Epidermal melanocyte (primary cell): ENCODE results near the gene KRTAP12-3.
"Not testable (repeated sequence)": the region's sequence is repeated elsewhere in the genome, so short reads cannot be mapped to it uniquely, and the experiment has no call there.

ENCODE experiments used
- DNase-seq: peaks from one replicate; pipeline ENCODE4 v3.0.0; 2011; ENCODE audit warnings: low spot score; ENCODE audit not compliant: insufficient read length

KRTAP12-3 gene

DNA sequence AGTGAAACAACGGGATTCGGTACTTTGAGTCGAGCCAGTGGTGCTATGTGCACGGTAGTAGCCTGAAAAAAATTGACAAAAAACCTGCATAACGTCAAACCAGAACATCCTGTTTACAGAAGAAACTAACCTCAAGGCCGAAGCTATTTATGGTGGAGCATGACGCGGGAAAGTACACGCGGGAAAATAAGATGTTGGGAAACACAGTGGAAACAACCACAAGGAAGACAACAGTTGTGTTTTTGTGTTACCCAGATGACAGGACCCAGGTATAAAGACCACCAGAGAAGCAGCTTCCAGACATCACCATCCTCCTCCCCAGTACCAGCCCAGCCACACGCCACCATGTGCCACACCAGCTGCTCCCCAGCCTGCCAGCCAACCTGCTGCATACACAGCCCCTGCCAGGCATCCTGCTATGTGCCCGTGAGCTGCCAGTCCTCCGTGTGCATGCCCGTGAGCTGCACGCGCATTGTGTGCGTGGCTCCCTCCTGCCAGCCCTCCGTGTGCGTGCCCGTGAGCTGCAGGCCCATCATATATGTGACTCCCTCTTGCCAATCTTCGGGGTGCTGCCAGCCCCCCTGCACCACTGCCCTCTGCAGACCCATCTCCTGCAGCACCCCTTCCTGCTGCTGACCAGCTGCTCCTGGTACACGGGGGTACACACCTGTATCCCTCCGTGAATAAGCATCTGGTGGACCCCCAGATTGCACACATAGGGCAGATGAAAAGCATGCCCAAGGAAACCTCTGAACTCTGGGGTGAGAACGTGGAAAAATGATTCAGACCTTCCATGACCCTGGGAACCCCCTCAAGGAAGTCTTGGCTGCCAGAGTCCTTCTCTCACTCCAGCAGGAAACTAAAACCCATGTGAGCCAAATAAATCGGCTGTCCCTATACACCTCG, at the start of gene KRTAP12-3:
KRTAP12-3 (plus strand) TSS at position 298 of the 906 bp plus-strand sequence; CDS start at position 346, 48 bp downstream.
- no peak for DNase-seq

DNA sequence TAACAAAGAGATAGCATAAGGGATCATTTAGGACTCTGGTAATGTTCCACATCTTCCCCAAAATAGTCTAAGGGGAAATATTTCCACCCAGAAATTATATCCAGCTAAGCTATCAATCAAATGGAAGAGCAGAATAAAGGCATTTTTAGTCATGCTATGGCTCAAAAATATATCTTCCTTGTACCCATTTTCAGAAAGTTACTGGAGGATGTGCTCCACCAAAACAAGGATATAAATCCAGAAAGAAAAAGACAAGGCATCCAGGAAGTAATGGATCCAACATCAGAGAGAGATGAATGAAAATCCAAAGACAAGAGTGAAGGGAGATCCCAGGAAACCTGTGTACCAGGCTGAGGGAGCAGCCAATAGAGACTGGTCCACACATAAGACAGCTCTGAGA, 48.5 kb upstream of the KRTAP12-3 start:
- no peak for DNase-seq

- DNase-seq, result not testable (repeated sequence)
These were observed 47.4 kb upstream of the KRTAP12-3 start for GRCh38 chr21:44610157-44610843.

DNA sequence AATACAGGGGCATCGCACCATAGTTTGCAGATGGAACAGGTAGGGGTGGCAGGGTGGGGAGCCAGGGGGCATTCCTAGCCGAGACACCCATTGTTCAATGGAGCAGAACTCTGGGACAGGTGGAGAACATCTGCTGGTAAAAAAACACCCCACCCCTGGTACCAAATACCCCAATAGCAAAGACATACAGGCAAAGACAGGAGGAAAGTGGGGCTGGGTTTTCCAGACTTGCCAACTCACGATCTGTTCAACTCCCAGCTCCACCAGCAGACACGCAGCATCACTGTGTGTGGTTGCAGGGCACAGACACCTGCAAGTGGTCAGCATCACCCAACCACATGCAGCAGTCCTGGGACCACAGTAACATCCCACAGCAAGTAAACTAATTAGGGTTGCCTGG, 46.2 kb upstream of the KRTAP12-3 start:
- DNase-seq, result no peak

DNA sequence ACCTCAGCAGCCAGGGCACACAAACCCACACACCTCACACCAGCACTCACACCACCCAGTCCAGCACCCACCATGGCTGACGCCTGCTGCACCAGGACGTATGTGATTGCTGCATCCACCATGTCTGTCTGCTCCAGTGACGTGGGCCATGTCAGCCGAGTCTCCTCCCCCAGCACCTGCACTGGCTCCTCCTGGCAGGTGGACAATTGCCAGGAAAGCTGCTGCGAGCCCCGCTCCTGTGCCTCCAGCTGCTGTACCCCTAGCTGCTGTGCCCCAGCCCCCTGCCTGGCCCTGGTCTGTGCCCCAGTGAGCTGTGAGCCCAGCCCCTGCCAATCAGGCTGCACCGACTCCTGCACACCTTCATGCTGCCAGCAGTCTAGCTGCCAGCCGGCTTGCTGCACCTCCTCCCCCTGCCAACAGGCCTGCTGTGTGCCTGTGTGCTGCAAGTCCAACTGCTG, 45.7 kb upstream of the KRTAP12-3 start, which contains the start of gene KRTAP10-8:
KRTAP10-8 (plus strand) TSS at position 51 of the 458 bp plus-strand sequence; CDS start at position 73, 22 bp downstream.
- DNase-seq, result no peak

GRCh38 chr21:44612669-44613229, 45.0 kb upstream of the KRTAP12-3 start:
- DNase-seq, result no peak

- DNase-seq, result no peak
These were observed 44.2 kb upstream of the KRTAP12-3 start for GRCh38 chr21:44613386-44614155.

DNA sequence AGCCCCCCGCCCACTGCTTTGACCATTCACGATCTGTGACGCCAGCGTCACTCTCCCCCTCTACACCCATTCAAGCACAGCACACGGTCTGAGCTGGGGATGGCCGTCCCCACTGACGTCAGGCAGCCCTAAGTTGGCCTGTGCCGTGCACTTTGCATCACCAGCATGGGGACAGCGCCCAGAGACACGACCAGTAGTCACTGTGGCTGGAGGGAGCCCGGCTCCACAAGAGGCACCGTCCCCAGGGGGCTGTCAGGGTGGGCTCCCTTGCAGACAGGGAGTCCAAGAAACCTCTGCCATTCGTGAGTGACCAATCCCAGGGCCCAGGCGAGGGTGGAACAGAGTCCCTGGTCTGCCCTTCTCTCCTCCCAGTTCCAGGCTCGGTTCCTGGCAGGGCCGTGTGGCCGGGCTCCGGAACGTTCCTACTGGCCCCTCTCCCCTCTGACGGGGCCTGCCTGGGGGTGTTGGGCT, 43.5 kb upstream of the KRTAP12-3 start:
- DNase-seq, result no peak

GRCh38 chr21:44614961-44615391, 42.8 kb upstream of the KRTAP12-3 start:
- no peak for DNase-seq

GRCh38 chr21:44615466-44615865, 42.3 kb upstream of the KRTAP12-3 start:
- no peak for DNase-seq

GRCh38 chr21:44615911-44616590, 41.7 kb upstream of the KRTAP12-3 start:
- DNase-seq, result no peak

DNA sequence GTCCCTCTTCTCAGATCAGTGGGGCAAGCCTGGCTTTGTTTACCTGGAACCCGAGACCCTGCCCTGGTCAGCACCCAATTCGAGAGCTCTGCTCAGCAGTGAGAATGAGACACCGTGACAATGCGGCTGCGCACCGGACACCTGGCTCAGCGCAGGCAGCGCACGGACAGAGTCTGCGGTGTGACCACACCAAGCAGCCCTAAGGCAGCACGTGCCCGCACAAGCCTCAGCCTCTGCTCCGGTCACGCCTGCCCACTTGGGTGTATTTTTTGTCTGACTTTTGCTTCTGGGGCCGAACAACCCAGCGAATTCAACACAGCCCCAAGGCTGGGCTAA, 41.2 kb upstream of the KRTAP12-3 start:
- no peak for DNase-seq

GRCh38 chr21:44617071-44617501, 40.6 kb upstream of the KRTAP12-3 start:
- no peak for DNase-seq

- DNase-seq, result no peak
These were observed 39.2 kb upstream of the KRTAP12-3 start for GRCh38 chr21:44618504-44618903.

DNA sequence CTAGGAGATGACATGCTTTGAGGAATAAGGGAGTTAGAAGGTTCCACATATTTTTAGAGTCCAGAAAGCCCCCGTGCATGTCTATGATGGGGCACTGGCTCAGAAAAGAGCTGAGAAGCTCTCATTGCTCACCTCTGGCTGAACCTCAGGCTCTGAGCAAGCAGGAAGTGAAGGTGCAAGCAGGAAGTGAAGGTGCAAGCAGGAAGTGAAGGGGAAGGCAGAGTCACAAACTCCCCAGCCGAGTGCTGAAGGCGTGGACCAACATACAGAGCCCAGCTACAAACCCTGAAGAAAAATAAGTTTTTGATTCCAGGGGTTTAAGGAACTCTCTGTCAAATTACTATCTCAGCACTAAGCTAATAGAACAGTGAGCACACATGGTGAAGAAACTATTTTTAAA, 38.8 kb upstream of the KRTAP12-3 start:
- no peak for DNase-seq

DNA sequence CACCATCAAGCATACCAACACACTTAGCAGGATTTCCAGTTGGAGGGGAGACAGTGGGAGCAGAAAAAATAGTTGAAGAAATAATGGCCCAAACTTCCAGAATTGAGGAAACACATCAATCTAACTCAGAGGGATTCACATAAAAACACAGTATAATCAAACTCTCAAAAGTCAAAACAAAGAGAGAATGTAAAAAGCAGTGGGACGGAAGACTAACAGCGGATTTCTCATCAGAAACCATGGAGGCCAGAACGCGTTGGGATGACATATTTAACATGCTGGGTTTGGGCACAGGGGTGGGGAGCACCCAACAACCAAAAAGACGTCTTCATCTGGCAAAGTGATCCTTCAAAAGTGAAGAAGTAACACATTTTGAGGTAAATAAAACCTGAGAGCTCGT, 37.8 kb upstream of the KRTAP12-3 start:
- DNase-seq, result no peak

DNA sequence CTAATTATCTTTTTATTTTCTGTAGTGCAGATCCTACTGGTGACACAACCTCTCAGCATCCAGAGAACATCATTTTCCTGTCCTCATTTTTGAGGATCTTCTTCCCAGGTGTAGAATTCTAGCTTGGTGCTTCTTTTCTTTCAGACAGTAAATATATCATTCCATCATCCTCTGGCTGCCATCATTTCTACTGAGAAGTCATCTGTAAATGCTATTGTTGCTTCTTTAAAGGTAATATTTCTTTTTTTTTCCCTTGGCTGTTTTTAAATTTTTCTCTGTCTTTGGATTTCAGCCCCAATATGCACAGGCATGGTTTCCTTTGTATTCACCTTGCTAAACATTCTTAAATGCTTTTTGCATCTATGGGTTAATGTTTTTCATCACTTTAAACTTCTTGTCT, 34.2 kb upstream of the KRTAP12-3 start:
- no peak for DNase-seq

DNA sequence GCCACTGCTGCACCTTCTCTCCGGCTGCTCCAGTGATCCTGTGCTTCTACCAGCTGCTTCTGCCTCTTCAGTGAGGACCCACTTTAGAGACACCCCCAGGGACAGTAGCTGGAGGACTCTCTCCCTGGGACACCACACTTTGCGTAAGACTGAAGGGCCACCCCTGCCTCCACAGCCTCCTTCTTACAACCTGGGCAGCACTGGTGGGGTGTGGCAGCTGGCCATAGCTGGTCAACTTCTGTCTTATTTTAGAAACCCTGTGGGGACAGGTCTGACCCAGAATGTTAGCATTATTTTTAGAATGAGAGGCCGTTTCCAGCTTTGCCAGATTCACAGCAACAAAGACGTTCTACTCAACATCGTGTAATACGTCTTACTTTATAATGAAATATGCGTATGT, 32.0 kb upstream of the KRTAP12-3 start:
- DNase-seq, result no peak

DNA sequence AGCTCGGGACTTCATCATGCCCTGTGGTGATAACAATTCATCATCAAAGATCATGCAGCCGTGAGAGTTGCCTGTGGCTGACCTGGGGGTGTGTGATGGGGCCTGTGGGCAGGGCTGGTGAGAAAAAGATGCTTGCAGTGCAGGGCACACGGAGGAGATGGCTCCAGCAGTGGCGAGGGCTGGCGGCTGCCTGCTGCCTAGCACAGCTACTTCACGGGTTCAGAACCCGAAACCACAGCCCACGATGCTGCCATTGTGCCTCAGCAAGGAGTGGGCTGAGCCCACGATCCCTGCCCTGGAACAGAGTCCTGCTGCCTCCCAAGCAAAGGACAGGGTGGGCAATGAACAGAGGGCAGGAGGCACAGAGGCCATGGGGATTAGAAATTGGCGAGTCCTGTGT, 31.5 kb upstream of the KRTAP12-3 start:
- DNase-seq, result no peak

DNA sequence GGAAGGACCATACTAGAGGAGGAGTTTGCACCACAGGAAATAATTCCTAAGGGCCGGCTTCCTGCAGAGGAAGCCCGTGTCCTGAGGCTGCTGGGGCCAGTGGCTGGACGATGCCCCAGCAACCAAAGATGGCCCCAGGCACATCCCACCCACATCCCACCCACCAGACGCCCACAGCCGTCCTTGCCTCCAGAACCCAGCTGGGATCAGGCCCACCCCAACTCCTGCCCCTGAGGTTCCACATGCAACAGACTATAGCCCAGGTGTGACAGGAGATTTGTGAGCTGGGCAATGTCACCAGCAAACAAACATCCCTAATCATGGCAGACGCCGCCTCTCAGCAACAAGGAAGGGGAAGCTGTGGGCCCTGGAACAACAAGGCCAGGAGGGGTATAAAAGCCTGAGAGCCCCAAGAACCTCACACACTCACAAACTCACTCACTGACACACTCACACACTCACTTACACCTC, 31.0 kb upstream of the KRTAP12-3 start, which contains the start of gene KRTAP10-9:
KRTAP10-9 (plus strand) TSS at position 421 of the 471 bp plus-strand sequence. CDS start 79 bp downstream, outside the sequence.
- DNase-seq, result no peak
